ENCODE measurements around the gene ARHGEF12.

The ARHGEF12 gene

DNA sequence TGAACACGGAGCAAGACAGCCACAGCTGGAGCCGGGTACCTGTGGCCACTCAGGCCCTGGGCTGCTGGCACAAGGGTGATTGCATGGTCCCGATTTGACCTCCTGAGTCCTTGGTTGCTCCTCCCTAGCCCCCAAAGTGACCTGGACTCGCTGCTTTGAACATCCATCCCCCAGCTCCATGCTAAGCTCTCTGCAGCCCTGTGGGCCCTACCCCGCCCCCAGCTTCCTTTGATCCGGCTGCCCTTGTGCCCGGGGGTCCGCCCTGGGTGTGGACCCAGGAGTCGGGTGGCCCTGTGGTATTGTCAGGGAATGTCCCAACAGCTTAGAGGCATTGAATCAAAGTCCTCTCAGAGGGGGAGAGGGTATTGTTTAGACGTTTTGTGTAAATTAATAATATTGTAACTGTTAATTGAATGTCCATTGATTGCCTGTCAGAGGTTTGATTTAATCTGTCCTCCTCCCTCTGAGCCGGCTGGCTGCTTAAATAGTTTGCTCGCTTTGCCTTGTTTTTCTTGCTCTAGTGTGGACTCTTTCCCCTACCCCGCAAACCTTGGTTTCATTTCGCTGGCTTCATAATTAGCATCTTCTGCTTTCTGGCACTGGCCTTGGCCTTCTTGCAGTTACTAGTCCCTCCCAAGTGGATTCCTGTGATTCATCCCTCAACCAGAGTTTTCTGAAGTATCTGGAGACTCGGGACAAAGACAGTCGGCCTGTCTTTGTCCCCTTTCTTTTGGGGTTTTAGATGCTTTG is 196.0 kb downstream of the ARHGEF12 start:
- no peak for DNase-seq (ENCODE audit: low read depth)
- TF ChIP-seq CTCF (conservative IDR thresholded peaks at IDR 0.05; ENCODE audit: low read depth, low read length) = no peak
- no peak overlapping the region for H3K4me3 ChIP-seq (ENCODE audit: low read length)

GRCh38 chr11:120532832-120533196 is 196.6 kb downstream of the ARHGEF12 start:
- TF ChIP-seq CTCF (conservative IDR thresholded peaks at IDR 0.05; ENCODE audit: low read depth, low read length) = no peak
- H3K4me3 ChIP-seq (ENCODE audit: low read length) = no peak overlapping the region
- no peak for DNase-seq (ENCODE audit: low read depth)

GRCh38 chr11:120536091-120536796 is 200.0 kb downstream of the ARHGEF12 start:
- no peak for DNase-seq (ENCODE audit: low read depth)
- H3K4me3 ChIP-seq (ENCODE audit: low read length) = no peak overlapping the region
- no peak for TF ChIP-seq CTCF (conservative IDR thresholded peaks at IDR 0.05; ENCODE audit: low read depth, low read length)

GRCh38 chr11:120536797-120537169 is 200.6 kb downstream of the ARHGEF12 start:
- no peak overlapping the region for H3K4me3 ChIP-seq (ENCODE audit: low read length)
- TF ChIP-seq CTCF (conservative IDR thresholded peaks at IDR 0.05; ENCODE audit: low read depth, low read length) = no peak
- DNase-seq (ENCODE audit: low read depth) = no peak

- no peak for TF ChIP-seq CTCF (conservative IDR thresholded peaks at IDR 0.05; ENCODE audit: low read depth, low read length)
- H3K4me3 ChIP-seq (ENCODE audit: low read length) = no peak overlapping the region
- DNase-seq (ENCODE audit: low read depth) = no peak
Measured at GRCh38 chr11:120537996-120538395, 201.8 kb downstream of the ARHGEF12 start.

- no peak for TF ChIP-seq CTCF (conservative IDR thresholded peaks at IDR 0.05; ENCODE audit: low read depth, low read length)
- no peak for DNase-seq (ENCODE audit: low read depth)
- H3K4me3 ChIP-seq (ENCODE audit: low read length) = no peak overlapping the region
Measured at GRCh38 chr11:120538707-120539106, 202.5 kb downstream of the ARHGEF12 start.
